Motor neuron (in vitro differentiated cells): ENCODE data around the gene PDGFD. TPM values are rescaled to one million over a fixed set of nuclear protein-coding genes. Genes with fewer than 3 reads are reported as not detected.

Experiments used
- ATAC-seq, 8 experiments: fragments of 200-7000 bp; cut with Tn5 transposase; replicated peaks in 6 of 8; 2 replicates each; pipeline ENCODE4 v1.8.0; 2021; ENCODE audit warnings: mild to moderate bottlenecking in 8 of 8, moderate library complexity in 8 of 8
- H3K27ac ChIP-seq, 2 donors: fragments of 250-450 bp; sonication (Bioruptor Pico); 2 replicates each; pipeline ENCODE4 v1.9.0; 2021; ENCODE audit warnings: antibody characterized with exemption in 2 of 2, mild to moderate bottlenecking in 2 of 2, moderate library complexity in 1 of 2
- H3K4me1 ChIP-seq, 2 donors: fragments of 250-450 bp; sonication (Bioruptor Pico); replicated peaks in 1 of 2; 2 replicates each; pipeline ENCODE4 v1.6.1; 2021; ENCODE audit warnings: antibody characterized with exemption in 2 of 2, mild to moderate bottlenecking in 2 of 2, moderate library complexity in 1 of 2
- H3K4me3 ChIP-seq, 5 donors: fragments of 250-450 bp; sonication (Bioruptor Pico); 2 replicates each; pipeline ENCODE4 v1.9.0; 2021; ENCODE audit warnings: antibody characterized with exemption in 5 of 5, mild to moderate bottlenecking in 5 of 5, moderate library complexity in 4 of 5
- WGBS, 10 experiments: fragments of 450-650 bp; shearing (Covaris generic); methylation state at CpG; one replicate each; pipeline ENCODE4 v1.0.0; 2022; 5-methylcytosine and 5-hydroxymethylcytosine counted together
- in situ Hi-C, 9 experiments: fragments of 400-800 bp; cut with MboI; loops; one replicate each; pipeline ENCODE4 v1.15.0; 2021; ENCODE audit warnings: low sequenced_read_pairs in 9 of 9, low pct_unique_long_range_greater_than_20kb in 2 of 9; ENCODE audit not compliant: unreplicated experiment in 9 of 9
- total RNA-seq, 8 experiments: library from RNA; unstranded; fragments of 300-600 nt; gene quantifications; 2 replicates each; pipeline versions ENCODE4 v1.2.3 to v1.2.4, GENCODE V29; 2022

PDGFD gene
- total RNA-seq, 8 experiments from 2014 or later: 0.43 to 23.1 (median 3.0) TPM

DNA sequence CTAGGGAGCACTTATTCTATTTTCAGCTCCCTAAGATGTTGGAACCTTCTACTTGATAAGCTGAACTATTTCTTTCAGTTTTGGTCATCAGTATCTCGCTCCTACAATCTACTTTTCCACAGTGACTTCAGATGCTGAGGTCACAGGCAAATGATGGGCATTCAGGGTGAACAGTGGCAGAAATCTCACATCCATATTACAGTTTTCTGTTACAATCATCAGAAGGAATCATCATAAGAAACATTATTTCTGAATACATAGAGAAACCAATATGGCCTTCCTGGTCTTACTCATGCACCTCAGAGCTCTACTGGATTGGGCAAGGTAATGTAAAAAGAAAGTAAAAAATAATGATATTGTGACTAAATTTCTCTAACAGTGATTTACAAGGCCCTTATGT, 166.9 kb downstream of the PDGFD start:
- in situ Hi-C loops: no loop called here
- Histone ChIP-seq H3K27ac (no peak overlapping the region), H3K4me3 (no peak overlapping the region), H3K4me1 (peaks cover 0 to 9% of the 10 kb centered on the region in 2 donors)
- no peak for ATAC-seq
- 80 to 100% (median 100%) methylated on average over 1 of the region's 1 CpG; no CpG with 5 or more reads in 2 of the 10 experiments for WGBS, 10 experiments

- in situ Hi-C loops: no loop called here
- no peak overlapping the region for H3K27ac ChIP-seq
- 26 to 98% (median 91%) methylated on average over 3 to 4 of the region's 4 CpGs; no CpG with 5 or more reads in 1 of the 10 experiments for WGBS, 10 experiments
- ATAC-seq: no peak
- H3K4me3 ChIP-seq: no peak overlapping the region
- H3K4me1 ChIP-seq: peaks cover 0 to 9% of the 10 kb centered on the region in 2 donors
Observed at GRCh38 chr11:103995896-103996295, 168.1 kb downstream of the PDGFD start.

DNA sequence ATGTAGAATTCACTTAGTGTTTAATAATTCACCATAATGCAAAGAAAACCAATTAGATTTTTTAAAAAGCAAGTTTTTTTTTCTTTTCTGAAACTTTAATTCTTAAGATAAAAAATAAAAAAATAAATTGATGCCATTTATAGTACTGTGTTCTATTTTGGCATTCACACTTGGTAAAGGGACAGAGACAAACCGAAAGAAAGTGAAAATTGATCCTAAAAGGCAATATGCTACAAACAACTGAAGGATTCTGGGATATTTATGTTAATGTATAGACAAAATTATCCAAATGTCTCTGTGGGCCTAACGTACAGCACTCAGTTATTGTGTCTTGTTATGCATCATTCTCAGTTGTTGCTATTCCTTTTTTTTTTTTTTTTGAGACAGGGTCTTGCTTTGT, 169.4 kb downstream of the PDGFD start:
- in situ Hi-C loops: no loop called here
- no peak overlapping the region for H3K4me3 ChIP-seq
- H3K27ac ChIP-seq: no peak overlapping the region
- peaks cover 0 to 9% of the 10 kb centered on the region in 2 donors for H3K4me1 ChIP-seq
- peak in 1 of 8 experiments; percentile 50 for ATAC-seq
- 8 to 100% (median 84%) methylated on average over 1 to 2 of the region's 2 CpGs for WGBS, 10 experiments

DNA sequence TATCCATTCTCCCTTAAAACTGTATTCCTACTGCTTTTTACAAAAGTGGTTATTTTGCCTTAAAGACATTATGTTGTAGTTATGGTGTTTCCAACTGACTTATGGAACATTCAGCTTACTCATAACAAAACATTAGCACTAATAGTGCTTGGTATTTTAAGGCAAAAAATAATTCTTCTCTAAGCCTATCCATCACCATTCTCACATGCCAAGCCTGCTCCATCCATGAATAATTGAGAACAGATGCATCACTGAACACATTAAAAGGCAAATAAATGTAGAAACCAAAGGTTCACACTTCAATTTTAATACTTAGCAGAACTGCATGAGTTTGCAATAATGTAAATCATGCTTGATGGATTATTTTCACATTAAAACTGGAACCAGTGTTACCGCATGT, 169.9 kb downstream of the PDGFD start:
- H3K4me3 ChIP-seq: no peak overlapping the region
- in situ Hi-C loops: no loop called here
- H3K27ac ChIP-seq: no peak overlapping the region
- peak in 3 of 8 experiments; percentile 94 to 96 (median 95) for ATAC-seq
- 0 to 100% (median 56%) methylated on average over 1 of the region's 1 CpG; no CpG with 5 or more reads in 2 of the 10 experiments for WGBS, 10 experiments
- peaks cover 0 to 6% of the 10 kb centered on the region in 2 donors for H3K4me1 ChIP-seq

DNA sequence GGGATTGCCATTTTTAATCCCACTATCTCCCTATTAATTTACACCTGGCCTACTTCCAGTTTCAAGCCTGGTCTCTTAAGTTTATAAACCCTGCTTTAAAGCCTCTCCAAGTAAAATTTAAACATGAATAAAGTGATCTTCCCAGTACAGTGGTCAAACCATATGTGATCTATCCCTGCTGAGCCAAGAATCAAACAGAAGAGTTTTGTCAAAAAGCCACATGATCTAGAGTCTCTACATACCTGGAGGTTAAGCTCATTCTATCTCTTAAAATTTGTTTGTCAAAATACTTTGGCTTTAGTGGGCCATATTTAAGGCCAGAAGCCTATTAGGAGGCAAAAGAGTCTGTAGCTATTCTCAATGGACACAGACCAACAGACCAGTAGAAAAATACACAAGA, 170.4 kb downstream of the PDGFD start:
- Histone ChIP-seq H3K4me3 (no peak overlapping the region), H3K27ac (no peak overlapping the region), H3K4me1 (peaks cover 0 to 2% of the 10 kb centered on the region in 2 donors)
- ATAC-seq: no peak
- in situ Hi-C loops: no loop called here

- Histone ChIP-seq H3K27ac (no peak overlapping the region), H3K4me3 (no peak overlapping the region), H3K4me1 (no peaks in the 10 kb centered on the region)
- WGBS, 10 experiments: 10 to 92% (median 68%) methylated on average over 2 to 4 of the region's 4 CpGs; no CpG with 5 or more reads in 3 of the 10 experiments
- in situ Hi-C loops: no loop called here
- ATAC-seq: peak in 3 of 8 experiments; percentile 42 to 88 (median 80)
Observed at GRCh38 chr11:103988595-103988969, 175.4 kb downstream of the PDGFD start.

GRCh38 chr11:103987629-103988594, 176.0 kb downstream of the PDGFD start:
- Histone ChIP-seq H3K4me3 (no peak overlapping the region), H3K4me1 (no peaks in the 10 kb centered on the region), H3K27ac (no peak overlapping the region)
- 21 to 75% (median 49%) methylated on average over 2 to 8 of the region's 9 CpGs for WGBS, 10 experiments
- peak in 3 of 8 experiments; percentile 49 to 84 (median 67) for ATAC-seq
- in situ Hi-C loops: no loop called here

DNA sequence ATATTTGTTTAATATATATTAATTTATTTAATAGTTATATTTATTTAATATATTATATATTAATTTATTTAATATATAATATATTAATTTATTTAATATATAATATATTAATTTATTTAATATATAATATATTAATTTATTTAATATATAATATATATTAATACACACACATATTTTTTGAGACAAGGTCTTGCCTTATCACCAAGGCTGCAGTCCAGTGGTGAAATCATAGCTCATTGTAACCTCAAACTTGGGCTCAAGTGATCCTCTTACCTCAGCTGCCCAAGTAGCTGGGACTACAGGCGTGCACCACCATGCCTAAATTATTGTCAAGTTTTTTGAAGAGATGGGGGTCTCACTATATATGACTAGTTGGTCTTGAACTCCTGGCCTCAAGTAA, 178.9 kb downstream of the PDGFD start:
- in situ Hi-C loops: no loop called here
- no peak overlapping the region for H3K27ac ChIP-seq
- 83 to 100% (median 100%) methylated on average over 1 of the region's 1 CpG; no CpG with 5 or more reads in 4 of the 10 experiments for WGBS, 10 experiments
- H3K4me1 ChIP-seq: no peaks in the 10 kb centered on the region
- no peak overlapping the region for H3K4me3 ChIP-seq
- no peak for ATAC-seq

GRCh38 chr11:103980108-103980507, 183.8 kb downstream of the PDGFD start:
- Histone ChIP-seq H3K4me1 (peaks cover 0 to 3% of the 10 kb centered on the region in 2 donors), H3K4me3 (no peak overlapping the region), H3K27ac (no peak overlapping the region)
- 40 to 100% (median 90%) methylated on average over 1 of the region's 1 CpG; no CpG with 5 or more reads in 2 of the 10 experiments for WGBS, 10 experiments
- no peak for ATAC-seq
- in situ Hi-C loops: no loop called here

DNA sequence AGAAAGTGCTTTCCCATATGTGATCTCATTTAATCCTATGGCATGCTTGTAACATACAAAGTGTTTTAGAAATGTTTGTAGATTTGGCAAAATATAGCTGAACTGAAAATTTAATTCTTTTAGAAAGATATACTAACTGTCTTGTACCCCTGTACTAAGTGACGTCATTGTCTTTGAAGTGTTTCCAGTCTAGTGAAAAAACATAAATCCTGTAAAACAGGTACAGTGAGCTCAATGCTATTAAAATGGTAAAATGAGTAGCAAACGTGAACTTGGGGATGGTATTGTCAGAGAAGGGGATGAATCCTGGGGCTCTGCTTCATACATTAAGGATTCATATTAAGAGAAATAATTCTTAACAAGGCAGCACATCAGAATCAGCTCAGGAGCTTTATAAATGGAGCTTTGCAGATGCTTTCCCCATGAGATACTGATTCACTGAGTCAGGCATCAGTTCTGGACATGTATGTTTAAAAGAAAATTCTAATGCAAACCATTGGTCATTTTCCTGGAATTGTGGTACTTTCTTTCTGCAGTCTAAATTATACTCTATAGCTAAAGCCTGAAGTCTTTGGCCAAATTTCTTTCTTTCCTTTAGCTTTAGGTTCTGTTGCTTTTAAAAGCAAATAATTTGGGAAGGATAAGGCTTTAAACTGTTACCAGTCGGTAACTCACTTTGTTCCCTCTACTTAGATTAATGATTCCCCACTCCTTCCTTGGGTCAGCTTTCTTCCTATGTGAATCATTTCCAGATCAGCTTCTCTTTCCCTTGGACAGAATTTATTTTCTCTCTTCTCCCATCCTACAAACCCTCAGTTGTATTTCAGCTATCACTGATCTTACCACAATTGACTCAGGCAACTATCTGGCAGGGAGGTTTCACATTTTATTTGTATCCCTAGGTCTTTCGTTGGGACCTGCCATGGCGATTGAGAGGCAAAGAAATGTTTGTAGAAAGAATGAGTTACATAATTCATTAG, 185.0 kb downstream of the PDGFD start:
- H3K4me1 ChIP-seq: peaks cover 0 to 3% of the 10 kb centered on the region in 2 donors
- in situ Hi-C loops: no loop called here
- H3K27ac ChIP-seq: no peak overlapping the region
- ATAC-seq: no peak
- WGBS, 10 experiments: 55 to 94% (median 77%) methylated on average over 2 to 5 of the region's 5 CpGs
- no peak overlapping the region for H3K4me3 ChIP-seq

- WGBS, 10 experiments: 17 to 88% (median 71%) methylated on average over 1 to 4 of the region's 4 CpGs; no CpG with 5 or more reads in 2 of the 10 experiments
- H3K4me3 ChIP-seq: no peak overlapping the region
- ATAC-seq: peak in 4 of 8 experiments; percentile 44 to 80 (median 62)
Observed at GRCh38 chr11:103972013-103972412, 191.9 kb downstream of the PDGFD start.

GRCh38 chr11:103970701-103971249, 193.2 kb downstream of the PDGFD start:
- WGBS, 10 experiments: 38 to 100% (median 89%) methylated on average over 1 of the region's 1 CpG; no CpG with 5 or more reads in 2 of the 10 experiments
- Histone ChIP-seq H3K4me3 (no peak overlapping the region), H3K4me1 (no peaks in the 10 kb centered on the region), H3K27ac (no peak overlapping the region)
- in situ Hi-C loops: no loop called here
- ATAC-seq: no peak

More at GRCh38 chr11:103972013-103972412, 191.9 kb downstream of the PDGFD start:
- H3K4me1 ChIP-seq: no peaks in the 10 kb centered on the region
- in situ Hi-C loops: no loop called here
- H3K27ac ChIP-seq: no peak overlapping the region
